Central memory CD8-positive, alpha-beta T cell (primary cell): Measurements from ENCODE around the gene TSR1.
"Not testable (repeated sequence)": the region's sequence is repeated elsewhere in the genome, so short reads cannot be mapped to it uniquely, and the experiment has no call there.

ENCODE experiments used
- ATAC-seq: fragments of 150-1000 bp; cut with Tn5 transposase; replicated peaks from 2 replicates; pipeline ENCODE4 v1.10.0; 2022; ENCODE audit warnings: mild to moderate bottlenecking, moderate FRiP score, moderate number of reproducible peaks; ENCODE audit not compliant: poor library complexity, severe bottlenecking; ENCODE audit errors: extremely low read depth
- DNase-seq, 2 donors: peaks; one replicate each; pipeline ENCODE4 v3.0.0; 2021; ENCODE audit warnings: low spot score in 2 of 2
- H3K27ac Mint-ChIP-seq: one replicate; pipeline ENCODE4 v1.8.0; 2022; ENCODE audit warnings: low read depth, mild to moderate bottlenecking, moderate library complexity, mixed read lengths
- H3K27me3 Mint-ChIP-seq: one replicate; pipeline ENCODE4 v1.8.0; 2022; ENCODE audit warnings: mixed read lengths
- H3K36me3 Mint-ChIP-seq: one replicate; pipeline ENCODE4 v1.8.0; 2022; ENCODE audit warnings: mild to moderate bottlenecking, moderate library complexity, mixed read lengths; ENCODE audit not compliant: insufficient read depth
- H3K4me1 Mint-ChIP-seq: one replicate; pipeline ENCODE4 v1.8.0; 2022; ENCODE audit warnings: mixed read lengths
- H3K4me3 Mint-ChIP-seq: one replicate; pipeline ENCODE4 v1.8.0; 2022; ENCODE audit warnings: mild to moderate bottlenecking, moderate library complexity, mixed read lengths
- H3K9me3 Mint-ChIP-seq: one replicate; pipeline ENCODE4 v1.8.0; 2022; ENCODE audit warnings: mixed read lengths

The TSR1 gene

GRCh38 chr17:2344528-2344927 lies 8.3 kb upstream of the TSR1 start:
- Mint-ChIP-seq H3K4me3 (no peak overlapping the region), H3K27ac (no peak overlapping the region)
- no peak for ATAC-seq

DNA sequence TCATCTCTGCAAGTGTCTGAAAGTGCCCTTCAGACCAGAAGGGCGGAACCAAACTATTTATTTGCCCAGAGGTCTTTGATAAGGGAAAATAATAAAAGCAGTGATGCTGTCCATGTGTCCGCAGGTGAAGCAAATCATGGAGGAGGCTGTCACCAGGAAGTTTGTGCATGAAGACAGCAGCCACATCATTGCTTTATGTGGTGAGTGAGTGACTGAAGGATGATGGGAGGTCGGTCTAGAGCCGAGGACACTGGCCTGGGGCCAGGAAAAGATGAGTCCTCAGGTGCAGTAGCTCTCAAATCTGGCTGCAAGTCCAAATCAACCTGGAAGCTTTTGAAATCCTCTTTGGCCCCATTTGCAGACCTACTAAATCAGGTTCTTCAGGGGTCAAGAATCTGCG lies 7.2 kb upstream of the TSR1 start:
- no peaks in the 10 kb centered on the region for H3K9me3 Mint-ChIP-seq
- no peak for ATAC-seq
- no peak overlapping the region for H3K27ac Mint-ChIP-seq
- peaks cover 10% of the 10 kb centered on the region for H3K4me1 Mint-ChIP-seq
- H3K27me3 Mint-ChIP-seq, result no peaks in the 10 kb centered on the region
- DNase-seq, result no peak
- H3K36me3 Mint-ChIP-seq, result peaks cover 15% of the 10 kb centered on the region
- no peak overlapping the region for H3K4me3 Mint-ChIP-seq

More at GRCh38 chr17:2344528-2344927, 8.3 kb upstream of the TSR1 start:
- peaks cover 10% of the 10 kb centered on the region for H3K4me1 Mint-ChIP-seq
- H3K27me3 Mint-ChIP-seq, result no peaks in the 10 kb centered on the region
- peaks cover 14% of the 10 kb centered on the region for H3K36me3 Mint-ChIP-seq
- no peaks in the 10 kb centered on the region for H3K9me3 Mint-ChIP-seq
- DNase-seq, result no peak

DNA sequence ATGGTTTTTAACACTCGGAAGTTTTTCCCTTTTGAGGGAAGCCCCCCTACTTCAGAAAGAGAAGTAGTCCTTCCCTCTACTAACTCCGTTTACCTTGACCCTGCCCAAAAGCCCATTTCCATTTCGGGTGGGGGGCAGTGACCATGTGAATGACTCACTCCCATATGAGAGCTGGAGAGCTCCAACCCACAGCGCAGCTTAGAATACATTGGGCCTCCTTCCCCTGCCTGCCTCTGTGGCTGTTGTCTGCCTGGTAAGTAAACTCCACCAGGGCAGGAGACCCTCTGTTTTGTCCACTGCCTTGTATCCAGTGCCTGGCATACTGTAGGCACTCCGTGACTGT lies 2.0 kb upstream of the TSR1 start:
- no peaks in the 10 kb centered on the region for H3K27me3 Mint-ChIP-seq
- ATAC-seq, result no peak
- H3K27ac Mint-ChIP-seq, result peak overlapping the region; percentile 32
- peaks cover 21% of the 10 kb centered on the region for H3K4me1 Mint-ChIP-seq
- H3K36me3 Mint-ChIP-seq, result peaks cover 20% of the 10 kb centered on the region
- H3K4me3 Mint-ChIP-seq, result peak overlapping the region; percentile 83
- no peaks in the 10 kb centered on the region for H3K9me3 Mint-ChIP-seq
- no peak for DNase-seq

GRCh38 chr17:2337544-2338314 lies 1.5 kb upstream of the TSR1 start:
- DNase-seq (peak in 1 of 2 donors; percentile 27), ATAC-seq (peak; percentile 7)
- H3K4me1 Mint-ChIP-seq, result peaks cover 17% of the 10 kb centered on the region
- H3K9me3 Mint-ChIP-seq, result no peaks in the 10 kb centered on the region
- H3K4me3 Mint-ChIP-seq, result peak overlapping the region; percentile 98
- H3K27me3 Mint-ChIP-seq, result no peaks in the 10 kb centered on the region
- no peak overlapping the region for H3K27ac Mint-ChIP-seq
- peaks cover 18% of the 10 kb centered on the region for H3K36me3 Mint-ChIP-seq

DNA sequence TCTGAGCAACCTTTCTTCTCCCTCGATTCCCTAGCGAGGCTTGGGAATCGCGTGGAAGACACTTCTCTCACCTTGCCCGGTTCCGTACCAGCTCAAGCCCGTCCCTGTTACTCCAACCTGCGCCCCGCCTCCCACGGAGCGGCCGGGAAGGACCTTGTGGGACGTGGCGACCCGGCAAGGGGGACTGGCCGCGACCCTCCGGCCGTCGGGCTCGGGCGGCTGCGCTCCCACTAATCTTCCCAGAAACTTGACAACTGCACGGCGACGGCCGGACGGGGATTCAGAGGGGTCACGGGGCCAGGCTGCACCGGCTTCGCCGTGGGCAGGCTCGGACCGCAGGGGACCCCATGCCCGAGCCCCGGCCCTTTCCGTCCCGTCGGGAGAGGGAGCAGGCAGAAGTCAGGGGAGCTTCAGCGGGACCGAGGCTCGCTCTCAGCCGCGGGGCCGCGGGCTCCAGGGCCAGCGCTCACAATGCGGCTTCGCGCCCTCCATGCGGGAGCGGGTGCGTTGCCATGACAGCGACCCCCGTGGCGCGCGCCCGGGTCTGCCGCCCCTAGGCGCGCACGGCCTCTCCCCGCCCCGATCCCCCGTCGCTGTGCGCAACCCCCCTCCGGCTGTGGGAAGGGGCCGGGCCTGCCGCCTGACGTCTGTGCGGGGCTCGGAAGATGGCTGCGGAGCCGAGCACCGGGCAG lies 741 bp upstream of the TSR1 start, which contains the start of gene SGSM2:
Gene SGSM2 (plus strand): TSS at position 650 of the 692 bp plus-strand sequence. CDS start 188 bp downstream, outside the sequence.
- ATAC-seq, result peak; percentile 71
- peak within 1 kb of the TSS; percentile 97 for H3K27ac Mint-ChIP-seq
- peaks cover 16% of the 10 kb centered on the region for H3K4me1 Mint-ChIP-seq
- peak within 1 kb of the TSS; percentile 98 for H3K4me3 Mint-ChIP-seq
- peaks cover 18% of the 10 kb centered on the region for H3K36me3 Mint-ChIP-seq
- H3K27me3 Mint-ChIP-seq, result no peaks in the 10 kb centered on the region
- H3K9me3 Mint-ChIP-seq, result no peaks in the 10 kb centered on the region
- DNase-seq, result peak; percentile 45 to 49

GRCh38 chr17:2335726-2336214 lies 487 bp downstream of the TSR1 start:
- Mint-ChIP-seq H3K9me3 (no peaks in the 10 kb centered on the region), H3K27me3 (no peaks in the 10 kb centered on the region), H3K36me3 (peaks cover 19% of the 10 kb centered on the region), H3K27ac (peak overlapping the region; percentile 97), H3K4me1 (peaks cover 16% of the 10 kb centered on the region), H3K4me3 (peak overlapping the region; percentile 98)
- ATAC-seq (no peak), DNase-seq (no peak)

DNA sequence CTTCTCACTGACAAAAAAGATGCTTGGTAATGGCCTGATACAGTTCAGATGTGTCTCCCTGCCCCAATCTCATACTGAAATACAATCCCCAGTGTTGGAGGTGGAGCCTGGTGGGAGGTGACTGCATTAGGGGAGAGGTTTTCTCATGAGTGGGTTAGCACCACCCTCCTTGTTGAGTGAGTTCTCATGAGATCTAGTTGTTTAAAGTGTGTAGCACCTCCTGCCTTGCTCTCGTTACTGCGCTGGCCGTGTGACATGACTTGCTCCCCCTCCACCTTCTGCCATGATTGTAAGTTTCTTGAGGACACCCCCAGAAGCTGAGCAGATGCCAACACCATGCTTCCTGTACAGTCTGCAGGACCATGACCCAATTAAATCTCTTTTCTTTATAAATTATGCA lies 5.0 kb downstream of the TSR1 start:
- no peaks in the 10 kb centered on the region for H3K27me3 Mint-ChIP-seq
- H3K36me3 Mint-ChIP-seq, result peaks cover 44% of the 10 kb centered on the region
- no peak overlapping the region for H3K4me3 Mint-ChIP-seq
- H3K27ac Mint-ChIP-seq, result no peak overlapping the region
- H3K9me3 Mint-ChIP-seq, result no peaks in the 10 kb centered on the region
- H3K4me1 Mint-ChIP-seq, result peaks cover 13% of the 10 kb centered on the region
- DNase-seq, result no peak
- no peak for ATAC-seq

DNA sequence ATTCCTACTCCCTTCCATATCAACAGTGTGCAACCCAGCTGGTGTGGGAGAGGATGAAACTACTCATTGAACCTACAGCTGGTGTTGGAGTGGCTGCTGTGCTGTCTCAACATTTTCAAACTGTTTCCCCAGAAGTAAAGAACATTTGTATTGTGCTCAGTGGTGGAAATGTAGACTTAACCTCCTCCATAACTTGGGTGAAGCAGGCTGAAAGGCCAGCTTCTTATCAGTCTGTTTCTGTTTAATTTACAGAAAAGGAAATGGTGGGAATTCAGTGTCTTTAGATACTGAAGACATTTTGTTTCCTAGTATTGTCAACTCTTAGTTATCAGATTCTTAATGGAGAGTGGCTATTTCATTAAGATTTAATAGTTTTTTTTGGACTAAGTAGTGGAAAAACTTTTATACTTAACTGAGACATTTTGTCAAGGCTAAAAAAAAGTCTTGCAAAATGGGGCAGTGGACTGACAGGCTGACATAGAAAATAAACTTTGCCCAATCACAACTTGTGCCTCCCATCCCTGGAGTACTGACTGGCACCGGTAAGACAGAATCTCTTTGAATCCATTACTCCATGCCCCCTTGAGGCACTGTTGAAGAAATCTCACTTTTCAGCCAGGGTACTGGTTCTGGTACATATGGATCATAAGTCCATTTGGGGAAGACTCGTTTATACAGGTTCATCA lies 12.5 kb downstream of the TSR1 start:
- H3K4me3 Mint-ChIP-seq, result no peak overlapping the region
- no peaks in the 10 kb centered on the region for H3K27me3 Mint-ChIP-seq
- no peaks in the 10 kb centered on the region for H3K4me1 Mint-ChIP-seq
- H3K27ac Mint-ChIP-seq, result no peak overlapping the region
- peaks cover 48% of the 10 kb centered on the region for H3K36me3 Mint-ChIP-seq
- ATAC-seq (no peak), DNase-seq (no peak)
- H3K9me3 Mint-ChIP-seq, result no peaks in the 10 kb centered on the region

- H3K27ac Mint-ChIP-seq, result no peak overlapping the region
- ATAC-seq, result no peak
- no peaks in the 10 kb centered on the region for H3K27me3 Mint-ChIP-seq
- no peaks in the 10 kb centered on the region for H3K4me1 Mint-ChIP-seq
- H3K4me3 Mint-ChIP-seq, result no peak overlapping the region
- DNase-seq, result no peak
- H3K9me3 Mint-ChIP-seq, result no peaks in the 10 kb centered on the region
- H3K36me3 Mint-ChIP-seq, result peaks cover 36% of the 10 kb centered on the region
These were observed 14.9 kb downstream of the TSR1 start for GRCh38 chr17:2321399-2321798.

GRCh38 chr17:2319051-2319450 lies 17.2 kb downstream of the TSR1 start:
- H3K9me3 Mint-ChIP-seq, result no peaks in the 10 kb centered on the region
- no peak overlapping the region for H3K27ac Mint-ChIP-seq
- H3K4me3 Mint-ChIP-seq, result no peak overlapping the region
- H3K27me3 Mint-ChIP-seq, result no peaks in the 10 kb centered on the region
- no peaks in the 10 kb centered on the region for H3K4me1 Mint-ChIP-seq
- peaks cover 19% of the 10 kb centered on the region for H3K36me3 Mint-ChIP-seq
- ATAC-seq (no peak), DNase-seq (no peak)

- H3K4me3 Mint-ChIP-seq, result no peak overlapping the region
- H3K27me3 Mint-ChIP-seq, result no peaks in the 10 kb centered on the region
- no peak for DNase-seq
- H3K9me3 Mint-ChIP-seq, result no peaks in the 10 kb centered on the region
- H3K36me3 Mint-ChIP-seq, result peaks cover 10% of the 10 kb centered on the region
- H3K4me1 Mint-ChIP-seq, result no peaks in the 10 kb centered on the region
- no peak overlapping the region for H3K27ac Mint-ChIP-seq
- ATAC-seq, result no peak
These were observed 18.5 kb downstream of the TSR1 start for GRCh38 chr17:2317796-2318195.

GRCh38 chr17:2316916-2317205 lies 19.4 kb downstream of the TSR1 start:
- H3K27ac Mint-ChIP-seq, H3K4me3 Mint-ChIP-seq, ATAC-seq, H3K36me3 Mint-ChIP-seq, H3K4me1 Mint-ChIP-seq, DNase-seq, H3K9me3 Mint-ChIP-seq, H3K27me3 Mint-ChIP-seq: not testable (repeated sequence)

- Mint-ChIP-seq H3K27me3 (no peaks in the 10 kb centered on the region), H3K27ac (no peak overlapping the region), H3K4me3 (no peak overlapping the region), H3K36me3 (peaks cover 2% of the 10 kb centered on the region), H3K9me3 (no peaks in the 10 kb centered on the region), H3K4me1 (peaks cover 5% of the 10 kb centered on the region)
- ATAC-seq (no peak), DNase-seq (no peak)
These were observed 23.5 kb downstream of the TSR1 start for GRCh38 chr17:2312736-2313135.
